Neural progenitor cell (in vitro differentiated cells): ENCODE data around the gene NEMP1.

Source experiments
- CTCF ChIP-seq: fragments of 200-600 bp; sonication (generic); IDR thresholded peaks from 2 replicates; pipeline ENCODE4 v1.5.1; 2017; ENCODE audit warnings: antibody characterized with exemption, mild to moderate bottlenecking
- EZH2 ChIP-seq: fragments of 200-600 bp; sonication (generic); IDR thresholded peaks from 2 replicates; pipeline ENCODE4 v1.6.1; 2017; ENCODE audit warnings: antibody characterized with exemption, mild to moderate bottlenecking, moderate library complexity

GRCh38 chr12:57109207-57110103 is 30.9 kb upstream of the NEMP1 start:
- TF ChIP-seq CTCF (no peak), EZH2 (no peak)
